Stimulated activated CD8-positive, alpha-beta memory T cell treated with anti-CD3 and anti-CD28 coated beads, Interleukin-12 subunit alpha, Interleukin-12 subunit beta, amount 100 ng/mL, for 1 hour (primary cell): ENCODE data around the gene VEGFA.

ENCODE experiments used
- DNase-seq: peaks from one replicate; pipeline ENCODE4 v3.0.0-alpha.2; 2020; ENCODE audit warnings: low read depth

The VEGFA gene

GRCh38 chr6:43823879-43824702 lies 54.1 kb downstream of the VEGFA start:
- no peak for DNase-seq

- no peak for DNase-seq
These were observed 54.7 kb downstream of the VEGFA start for GRCh38 chr6:43824703-43825064.

GRCh38 chr6:43825187-43826115 lies 55.4 kb downstream of the VEGFA start:
- DNase-seq, result no peak

GRCh38 chr6:43826730-43827129 lies 56.7 kb downstream of the VEGFA start:
- no peak for DNase-seq

GRCh38 chr6:43827898-43828297 lies 57.9 kb downstream of the VEGFA start:
- DNase-seq, result no peak

- no peak for DNase-seq
These were observed 58.7 kb downstream of the VEGFA start for GRCh38 chr6:43828711-43829110.

GRCh38 chr6:43829470-43829869 lies 59.5 kb downstream of the VEGFA start:
- no peak for DNase-seq

- no peak for DNase-seq
These were observed 60.8 kb downstream of the VEGFA start for GRCh38 chr6:43830775-43831174.

- no peak for DNase-seq
These were observed 61.2 kb downstream of the VEGFA start for GRCh38 chr6:43831191-43831590.

GRCh38 chr6:43833223-43833995 lies 63.4 kb downstream of the VEGFA start:
- no peak for DNase-seq

- no peak for DNase-seq
These were observed 64.0 kb downstream of the VEGFA start for GRCh38 chr6:43833996-43834390.

GRCh38 chr6:43834528-43835155 lies 64.6 kb downstream of the VEGFA start:
- no peak for DNase-seq

- no peak for DNase-seq
These were observed 65.9 kb downstream of the VEGFA start for GRCh38 chr6:43835872-43836419.
